H9 (cell line): ENCODE measurements around the gene GPR107. TPM values are rescaled to one million over a fixed set of nuclear protein-coding genes. Genes with fewer than 3 reads are reported as not detected.

ENCODE experiments used
- DNase-seq: peaks from one replicate; pipeline ENCODE4 v3.0.0-alpha.2; 2017
- H2AFZ ChIP-seq: one replicate; pipeline ENCODE4 v1.6.1; 2013; ENCODE audit warnings: mild to moderate bottlenecking, low read length, control low read depth, moderate library complexity
- H2AK5ac ChIP-seq: 2 replicates; pipeline ENCODE4 v1.6.1; 2013; ENCODE audit warnings: low read length, control low read depth, mixed read lengths; ENCODE audit not compliant: insufficient read length
- H2BK120ac ChIP-seq: one replicate; pipeline ENCODE4 v1.6.1; 2013; ENCODE audit warnings: low read depth, mild to moderate bottlenecking, low read length, control low read depth, inconsistent platforms; ENCODE audit not compliant: poor library complexity, severe bottlenecking
- H2BK12ac ChIP-seq: 2 replicates; pipeline ENCODE4 v1.6.1; 2013; ENCODE audit warnings: low read length, control low read depth, mixed read lengths, low read depth; ENCODE audit not compliant: insufficient read length
- H2BK15ac ChIP-seq: 2 replicates; pipeline ENCODE4 v1.6.1; 2013; ENCODE audit warnings: low read depth, low read length, control low read depth
- H2BK20ac ChIP-seq: one replicate; pipeline ENCODE4 v1.6.1; 2013; ENCODE audit warnings: low read depth, mild to moderate bottlenecking, low read length, control low read depth, inconsistent platforms; ENCODE audit not compliant: poor library complexity, severe bottlenecking
- H2BK5ac ChIP-seq: 2 replicates; pipeline ENCODE4 v1.6.1; 2013; ENCODE audit warnings: low read length, control low read depth, mixed read lengths; ENCODE audit not compliant: insufficient read length
- H3K14ac ChIP-seq: 2 replicates; pipeline ENCODE4 v1.6.1; 2013; ENCODE audit warnings: low read length, control low read depth; ENCODE audit not compliant: insufficient read depth
- H3K18ac ChIP-seq: 2 replicates; pipeline ENCODE4 v1.6.1; 2013; ENCODE audit warnings: low read depth, mild to moderate bottlenecking, mixed read lengths, low read length, control low read depth; ENCODE audit not compliant: insufficient read length
- H3K23ac ChIP-seq: 2 replicates; pipeline ENCODE4 v1.6.1; 2013; ENCODE audit warnings: low read length, control low read depth, mixed read lengths, low read depth; ENCODE audit not compliant: insufficient read length
- H3K23me2 ChIP-seq: 2 replicates; pipeline ENCODE4 v1.6.1; 2013; ENCODE audit warnings: low read depth, mild to moderate bottlenecking, mixed read lengths, low read length, control low read depth; ENCODE audit not compliant: insufficient read length, poor library complexity, severe bottlenecking
- H3K27ac ChIP-seq: 2 replicates; pipeline ENCODE4 v1.5.1; 2013; ENCODE audit warnings: low read length, control low read depth, mixed read lengths, low read depth; ENCODE audit not compliant: insufficient read length
- H3K27me3 ChIP-seq: 2 replicates; pipeline ENCODE4 v1.6.1; 2013; ENCODE audit warnings: low read length, control low read depth, inconsistent platforms; ENCODE audit not compliant: insufficient read depth
- H3K4ac ChIP-seq: 2 replicates; pipeline ENCODE4 v1.6.1; 2013; ENCODE audit warnings: low read depth, mild to moderate bottlenecking, control low read depth, inconsistent platforms, low read length, moderate library complexity
- H3K4me1 ChIP-seq: 2 replicates; pipeline ENCODE4 v1.6.1; 2013; ENCODE audit warnings: low read length, control low read depth, inconsistent platforms; ENCODE audit not compliant: insufficient read depth
- H3K4me2 ChIP-seq: 2 replicates; pipeline ENCODE4 v1.6.1; 2013; ENCODE audit warnings: low read length, control low read depth, mixed read lengths; ENCODE audit not compliant: insufficient read length, insufficient read depth
- H3K56ac ChIP-seq: 2 replicates; pipeline ENCODE4 v1.6.1; 2013; ENCODE audit warnings: low read depth, mild to moderate bottlenecking, mixed read lengths, low read length, control low read depth; ENCODE audit not compliant: insufficient read length
- H3K79me1 ChIP-seq: 2 replicates; pipeline ENCODE4 v1.6.1; 2013; ENCODE audit warnings: low read depth, mild to moderate bottlenecking, moderate library complexity, low read length, control low read depth, inconsistent platforms; ENCODE audit not compliant: insufficient read depth, poor library complexity, severe bottlenecking
- H3K79me2 ChIP-seq: 2 replicates; pipeline ENCODE4 v1.6.1; 2013; ENCODE audit warnings: low read length, control low read depth, inconsistent platforms; ENCODE audit not compliant: insufficient read depth
- H3K9ac ChIP-seq: 2 replicates; pipeline ENCODE4 v1.6.1; 2013; ENCODE audit warnings: low read length, control low read depth, mixed read lengths; ENCODE audit not compliant: insufficient read length; ENCODE audit errors: extremely low read depth
- H3K9me3 ChIP-seq: one replicate; pipeline ENCODE4 v1.6.1; 2013; ENCODE audit warnings: low read depth, low read length, inconsistent platforms; ENCODE audit not compliant: control insufficient read depth
- H3T11ph ChIP-seq: one replicate; pipeline ENCODE4 v1.6.1; 2013; ENCODE audit warnings: mild to moderate bottlenecking, low read length, control low read depth, inconsistent platforms
- H4K20me1 ChIP-seq: one replicate; pipeline ENCODE4 v1.6.1; 2013; ENCODE audit not compliant: control insufficient read depth, insufficient read length, insufficient read depth
- H4K5ac ChIP-seq: 2 replicates; pipeline ENCODE4 v1.6.1; 2013; ENCODE audit warnings: low read depth, mild to moderate bottlenecking, mixed read lengths, low read length, control low read depth; ENCODE audit not compliant: insufficient read length
- H4K8ac ChIP-seq: replicated peaks from 2 replicates; pipeline ENCODE4 v1.6.1; 2013; ENCODE audit warnings: low read length, control low read depth, mixed read lengths, low read depth; ENCODE audit not compliant: insufficient read length
- H4K91ac ChIP-seq: 2 replicates; pipeline ENCODE4 v1.6.1; 2013; ENCODE audit warnings: low read depth, mild to moderate bottlenecking, moderate library complexity, mixed read lengths, low read length, control low read depth; ENCODE audit not compliant: insufficient read length
- H3K27ac Mint-ChIP-seq, 3 experiments: 2 replicates in 2 of 3; 3 replicates in 1 of 3; pipeline ENCODE4 v1.8.0; 2020 to 2021; ENCODE audit warnings: mixed read lengths in 3 of 3, mild to moderate bottlenecking in 1 of 3, moderate library complexity in 1 of 3
- H3K27me3 Mint-ChIP-seq: 2 replicates; pipeline ENCODE4 v1.8.0; 2021; ENCODE audit warnings: low read depth, mild to moderate bottlenecking, moderate library complexity, mixed read lengths
- H3K36me3 Mint-ChIP-seq, 3 experiments: 2 replicates in 2 of 3; 3 replicates in 1 of 3; pipeline ENCODE4 v1.8.0; 2020 to 2021; ENCODE audit warnings: low read depth in 3 of 3, mixed read lengths in 3 of 3; ENCODE audit not compliant: insufficient read depth in 1 of 3
- H3K4me1 Mint-ChIP-seq, 2 experiments: 2 replicates each; pipeline ENCODE4 v1.8.0; 2020; ENCODE audit warnings: mixed read lengths in 2 of 2
- H3K4me3 Mint-ChIP-seq, 2 experiments: 2 replicates in 1 of 2; 3 replicates in 1 of 2; pipeline ENCODE4 v1.8.0; 2020 to 2021; ENCODE audit warnings: mild to moderate bottlenecking in 2 of 2, mixed read lengths in 2 of 2, moderate library complexity in 1 of 2
- H3K9me3 Mint-ChIP-seq, 2 experiments: 2 replicates in 1 of 2; 3 replicates in 1 of 2; pipeline ENCODE4 v1.8.0; 2020; ENCODE audit warnings: mild to moderate bottlenecking in 2 of 2, mixed read lengths in 2 of 2, moderate library complexity in 1 of 2
- WGBS: extraction: QIAGEN DNeasy Blood & Tissue Kit; methylation state at CpG from one replicate; pipeline ENCODE4 v1.1.7; 2013; ENCODE audit warnings: missing lambda C conversion rate, low lambda C conversion rate, mixed read lengths; ENCODE audit not compliant: insufficient read length; ENCODE audit errors: extremely low coverage; 5-methylcytosine and 5-hydroxymethylcytosine counted together
- total RNA-seq: library from RNA; stranded (reverse); gene quantifications from 2 replicates; pipeline ENCODE4 v1.2.1, GENCODE V29; 2021
- TF ChIP-seq, protein P1 (sequence below): fragments of 200-600 bp; sonication (generic); conservative IDR thresholded peaks from 3 replicates; pipeline ENCODE4 v1.8.0; 2021; ENCODE audit warnings: antibody characterized with exemption, mild to moderate bottlenecking

The GPR107 gene
- total RNA-seq, 1 experiment from 2014 or later, result 38.0 TPM

DNA sequence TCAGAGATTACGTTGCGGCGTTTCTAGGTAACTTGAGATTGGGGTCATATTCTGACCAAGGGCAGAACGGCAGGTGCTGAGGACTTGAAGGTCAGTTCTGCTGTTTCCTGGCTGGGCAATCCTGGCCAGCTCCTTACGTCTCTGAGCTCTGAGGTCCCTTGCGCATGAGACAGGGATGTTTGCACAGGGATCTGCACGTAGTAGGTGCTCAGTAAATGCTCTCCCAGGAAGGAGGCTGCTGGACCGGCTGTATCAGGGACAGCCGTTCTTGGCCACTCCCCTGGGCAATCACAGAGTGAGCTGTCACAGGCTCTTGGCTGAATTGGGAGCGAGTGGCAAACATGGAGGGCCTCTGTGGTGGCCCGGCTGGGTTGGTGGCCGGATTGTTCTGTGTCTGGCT lies 126.8 kb downstream of the GPR107 start:
- Mint-ChIP-seq H3K27me3 (no peaks in the 10 kb centered on the region; the same call in 1 of the 2 replicates), H3K4me3 (no peak overlapping the region), H3K9me3 (no peaks in the 10 kb centered on the region), H3K27ac (peak overlapping the region in 1 of 3 experiments; percentile 25; a peak in 2 of 7 replicates), H3K36me3 (no peaks in the 10 kb centered on the region), H3K4me1 (peaks cover 15 to 24% of the 10 kb centered on the region in 2 experiments)
- no peaks in the 10 kb centered on the region for H3K79me1 ChIP-seq
- TF ChIP-seq, protein P1, sequence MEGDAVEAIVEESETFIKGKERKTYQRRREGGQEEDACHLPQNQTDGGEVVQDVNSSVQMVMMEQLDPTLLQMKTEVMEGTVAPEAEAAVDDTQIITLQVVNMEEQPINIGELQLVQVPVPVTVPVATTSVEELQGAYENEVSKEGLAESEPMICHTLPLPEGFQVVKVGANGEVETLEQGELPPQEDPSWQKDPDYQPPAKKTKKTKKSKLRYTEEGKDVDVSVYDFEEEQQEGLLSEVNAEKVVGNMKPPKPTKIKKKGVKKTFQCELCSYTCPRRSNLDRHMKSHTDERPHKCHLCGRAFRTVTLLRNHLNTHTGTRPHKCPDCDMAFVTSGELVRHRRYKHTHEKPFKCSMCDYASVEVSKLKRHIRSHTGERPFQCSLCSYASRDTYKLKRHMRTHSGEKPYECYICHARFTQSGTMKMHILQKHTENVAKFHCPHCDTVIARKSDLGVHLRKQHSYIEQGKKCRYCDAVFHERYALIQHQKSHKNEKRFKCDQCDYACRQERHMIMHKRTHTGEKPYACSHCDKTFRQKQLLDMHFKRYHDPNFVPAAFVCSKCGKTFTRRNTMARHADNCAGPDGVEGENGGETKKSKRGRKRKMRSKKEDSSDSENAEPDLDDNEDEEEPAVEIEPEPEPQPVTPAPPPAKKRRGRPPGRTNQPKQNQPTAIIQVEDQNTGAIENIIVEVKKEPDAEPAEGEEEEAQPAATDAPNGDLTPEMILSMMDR, result no peak
- no peak overlapping the region for H3K23ac ChIP-seq
- DNase-seq, result no peak
- no peak overlapping the region for H4K91ac ChIP-seq
- H2BK5ac ChIP-seq, result no peak overlapping the region
- no peak overlapping the region for H4K8ac ChIP-seq
- H3K4me2 ChIP-seq, result no peak overlapping the region
- no peaks in the 10 kb centered on the region for H3K23me2 ChIP-seq
- no peaks in the 10 kb centered on the region for H3K27me3 ChIP-seq
- H4K20me1 ChIP-seq, result no peaks in the 10 kb centered on the region
- H2BK120ac ChIP-seq, result no peak overlapping the region
- no peak overlapping the region for H3K18ac ChIP-seq
- no peak overlapping the region for H3K4ac ChIP-seq
- no peak overlapping the region for H2BK12ac ChIP-seq
- no peak overlapping the region for H2BK15ac ChIP-seq
- no peak overlapping the region; the same call in 1 of the 2 replicates for H3K14ac ChIP-seq
- no peak overlapping the region for H3K56ac ChIP-seq
- H3K4me1 ChIP-seq, result no peaks in the 10 kb centered on the region; the same call in 1 of the 2 replicates
- no peak overlapping the region for H2BK20ac ChIP-seq
- no CpG with 5 or more reads among the region's 12 CpGs for WGBS
- no peaks in the 10 kb centered on the region for H3K9me3 ChIP-seq
- no peak overlapping the region for H3T11ph ChIP-seq
- H3K9ac ChIP-seq, result no peak overlapping the region
- H2AFZ ChIP-seq, result no peak overlapping the region
- no peak overlapping the region for H4K5ac ChIP-seq
- H3K27ac ChIP-seq, result no peak overlapping the region
- no peaks in the 10 kb centered on the region; the same call in 1 of the 2 replicates for H3K79me2 ChIP-seq
- H2AK5ac ChIP-seq, result no peak overlapping the region
